HG03565 (cell line): Measurements from ENCODE around the gene DBH.

Source experiments
- ATAC-seq: cut with Tn5 transposase; IDR thresholded peaks from one replicate; pipeline ENCODE4 v1.9.1; 2021; ENCODE audit warnings: mild to moderate bottlenecking, moderate library complexity; ENCODE audit not compliant: unreplicated experiment

Gene DBH

GRCh38 chr9:133635533-133636531 lies at the start of gene DBH:
TSS of gene DBH (plus strand) at chr9:133636363. CDS start at chr9:133636372, 9 bp downstream.
- ATAC-seq = no peak

- no peak for ATAC-seq
These were observed 49.1 kb upstream of the DBH start for GRCh38 chr9:133587051-133587450.

GRCh38 chr9:133587466-133587865 lies 48.7 kb upstream of the DBH start:
- ATAC-seq = no peak

- ATAC-seq = no peak
These were observed 46.5 kb upstream of the DBH start for GRCh38 chr9:133589454-133590227.

DNA sequence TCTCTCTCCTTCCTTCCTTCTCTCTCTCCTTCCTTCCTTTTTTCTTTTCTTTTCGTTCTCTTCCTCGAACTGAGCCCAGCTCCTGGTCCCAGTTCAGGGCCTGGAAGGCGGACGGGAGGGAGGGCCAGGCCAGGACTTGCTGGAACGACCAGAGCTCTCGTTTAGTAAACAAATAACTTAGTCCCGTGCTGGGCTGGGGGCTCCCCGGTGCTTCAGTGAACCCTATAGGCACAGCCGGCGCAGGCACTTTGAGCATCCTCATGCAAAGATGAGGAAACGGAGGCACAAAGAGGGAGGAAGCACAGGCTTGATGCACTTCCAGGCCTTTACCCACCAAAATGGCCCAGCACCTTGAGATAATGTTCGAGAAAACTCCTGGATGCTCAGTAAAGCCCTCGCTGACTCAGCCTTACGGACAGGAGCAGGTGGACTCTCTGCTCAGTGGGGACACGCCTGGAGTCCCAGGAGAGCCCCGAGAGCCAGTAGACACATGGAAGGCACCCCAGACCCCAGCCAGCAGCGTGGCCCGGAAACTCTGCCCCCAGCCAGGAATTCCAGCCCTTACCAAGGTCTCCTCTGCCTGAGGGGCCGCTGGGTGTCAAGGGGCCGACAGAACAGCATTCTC lies 45.8 kb upstream of the DBH start:
- no peak for ATAC-seq

GRCh38 chr9:133591116-133591910 lies 44.9 kb upstream of the DBH start:
- no peak for ATAC-seq

DNA sequence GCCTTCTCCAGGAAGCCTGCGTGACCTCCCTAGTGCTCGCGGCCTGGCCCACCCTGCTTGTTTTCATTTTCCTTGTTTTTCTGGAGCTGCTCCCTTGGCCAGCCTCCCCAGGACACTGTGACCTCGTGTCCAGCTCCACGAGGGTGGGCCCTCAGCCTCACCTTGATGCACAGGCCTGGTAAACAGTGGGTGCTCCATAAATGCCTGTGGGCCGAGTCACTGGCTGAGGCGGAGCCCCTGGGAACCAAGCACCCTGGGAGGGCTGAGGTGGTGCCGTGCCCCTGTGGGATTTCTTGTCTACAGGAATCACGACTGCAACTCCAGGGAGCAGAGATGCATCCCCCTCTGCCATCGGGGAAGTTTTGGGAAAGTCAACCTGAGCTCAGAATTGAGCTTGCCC lies 44.2 kb upstream of the DBH start:
- ATAC-seq = no peak

DNA sequence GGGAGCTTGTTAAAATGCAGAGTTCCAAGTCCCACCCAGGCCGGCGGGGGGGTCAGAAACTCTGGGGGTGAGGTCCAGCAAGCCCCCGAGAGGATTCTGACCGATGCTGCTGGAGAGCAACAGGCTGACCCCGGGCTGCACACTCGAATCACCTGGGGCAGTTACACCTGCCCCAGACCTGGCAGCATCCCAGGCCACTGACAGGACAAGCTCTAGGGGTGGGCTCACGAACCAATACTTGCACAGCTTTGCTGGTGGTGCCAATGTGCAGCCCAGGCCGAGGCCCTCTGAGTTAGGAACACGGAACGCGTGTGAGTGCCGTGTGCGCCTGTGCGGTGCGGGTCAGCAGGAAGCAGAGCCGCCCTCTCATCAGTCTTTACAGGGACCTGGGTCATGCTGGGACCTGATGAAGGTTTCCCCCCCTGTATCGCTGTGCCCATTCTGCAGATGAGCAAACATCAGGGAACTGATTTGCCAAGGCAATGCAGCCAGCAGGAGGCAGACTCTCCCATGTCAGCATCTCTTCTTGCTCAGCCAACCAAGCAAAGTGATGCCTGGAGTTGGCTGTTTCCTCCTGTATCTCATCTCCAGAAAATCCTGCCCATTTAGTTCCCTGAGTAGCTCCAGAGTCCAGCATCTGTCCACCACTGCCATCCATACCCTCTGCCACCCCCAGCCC lies 43.3 kb upstream of the DBH start:
- ATAC-seq = no peak

GRCh38 chr9:133593587-133594253 lies 42.4 kb upstream of the DBH start:
- no peak for ATAC-seq

DNA sequence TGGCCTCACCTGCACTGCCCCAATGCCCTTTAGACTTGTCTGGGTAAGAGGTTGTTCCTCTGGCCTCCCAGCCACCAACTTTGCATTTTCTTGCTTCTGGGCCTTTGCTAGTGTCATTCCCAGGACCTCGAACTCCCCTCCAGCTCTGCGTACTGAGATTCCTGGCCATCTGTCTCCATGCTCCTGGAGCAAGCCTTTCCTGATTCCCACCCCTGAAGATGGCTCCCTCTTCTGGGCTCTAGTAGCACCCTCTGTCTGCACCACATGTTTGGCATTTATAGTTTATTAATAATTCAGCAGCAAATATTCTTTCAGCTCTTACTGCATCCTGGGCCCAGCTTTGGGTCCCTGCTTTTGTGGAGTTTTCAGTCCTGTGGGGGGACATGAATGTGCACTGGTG lies 41.9 kb upstream of the DBH start:
- ATAC-seq = no peak

DNA sequence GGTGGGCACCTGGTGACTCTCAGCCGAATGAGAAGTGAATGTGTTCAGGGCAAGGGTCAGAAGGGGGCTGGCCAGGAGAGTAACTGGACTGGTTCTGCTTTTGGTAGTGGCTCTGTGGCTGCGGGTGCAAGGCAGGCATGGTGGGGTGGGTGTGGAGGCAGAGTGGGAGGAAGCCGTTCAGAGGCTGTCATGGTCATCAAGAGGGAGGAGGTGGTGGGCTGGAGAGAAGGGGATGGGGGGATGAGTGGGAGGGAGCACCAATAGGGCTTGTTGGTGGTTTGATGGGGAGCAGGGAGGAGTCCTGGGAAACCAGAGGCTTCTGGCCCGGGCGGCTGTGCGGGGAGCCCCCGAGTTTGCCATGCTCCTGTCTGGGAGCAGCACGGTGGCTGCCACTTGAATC lies 40.3 kb upstream of the DBH start:
- ATAC-seq = no peak

- no peak for ATAC-seq
These were observed 38.7 kb upstream of the DBH start for GRCh38 chr9:133597316-133597957.

- no peak for ATAC-seq
These were observed 37.2 kb upstream of the DBH start for GRCh38 chr9:133598978-133599377.

DNA sequence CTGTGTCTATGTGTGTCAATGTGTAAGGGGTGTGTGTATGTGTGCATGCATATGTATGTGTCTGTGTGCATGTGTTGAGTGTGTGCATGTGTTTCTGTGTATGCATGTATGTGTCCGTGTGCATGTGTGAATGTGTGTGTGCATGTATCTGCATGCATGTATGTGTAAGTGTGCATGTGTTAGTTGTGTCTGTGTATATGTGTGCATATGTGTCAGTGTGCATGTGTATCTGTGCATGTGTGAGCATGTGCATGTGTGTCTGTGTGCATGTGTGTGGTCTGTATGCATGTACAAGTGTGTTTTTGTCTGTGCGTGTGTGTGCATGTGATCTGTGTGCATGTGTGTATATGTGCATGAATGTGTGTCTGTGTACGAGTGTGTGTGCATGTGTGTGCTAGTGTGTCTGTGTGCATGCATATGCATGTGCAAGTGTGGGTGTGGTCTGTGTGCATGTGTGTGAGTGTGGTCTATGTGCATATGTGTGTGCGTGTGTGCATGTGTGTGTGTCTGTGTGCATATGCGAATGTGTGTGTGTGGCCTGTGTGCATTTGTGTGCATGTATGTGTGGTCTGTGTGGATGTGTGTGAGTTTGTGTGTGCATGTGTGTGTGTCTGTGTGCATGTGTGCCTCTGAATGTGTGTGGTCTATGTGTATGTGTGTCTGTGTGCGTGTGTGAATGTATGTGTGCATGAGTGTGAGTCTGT lies 36.5 kb upstream of the DBH start:
- ATAC-seq = no peak

DNA sequence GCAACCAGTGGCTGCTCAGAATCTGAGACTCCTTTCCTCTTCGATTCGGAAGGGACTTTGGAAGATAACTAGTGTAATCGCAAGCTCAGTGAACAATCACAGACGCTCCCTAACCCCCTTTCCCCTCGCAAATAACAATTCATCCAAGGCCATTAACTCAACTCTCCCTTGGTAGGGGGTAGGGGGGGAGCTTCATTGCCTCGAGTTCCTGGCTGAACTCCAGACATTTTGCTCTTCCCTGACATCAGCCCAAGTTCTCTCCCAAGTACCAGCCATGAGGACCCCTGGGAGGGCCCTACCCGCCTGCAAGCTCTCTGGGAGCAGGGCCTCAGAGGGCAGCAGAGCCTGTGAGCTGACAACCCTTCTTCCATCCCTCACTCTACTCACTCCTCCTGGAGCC lies 35.4 kb upstream of the DBH start:
- no peak for ATAC-seq

- no peak for ATAC-seq
These were observed 34.4 kb upstream of the DBH start for GRCh38 chr9:133601746-133602145.

GRCh38 chr9:133602277-133602676 lies 33.9 kb upstream of the DBH start:
- no peak for ATAC-seq

GRCh38 chr9:133603135-133603927 lies 32.8 kb upstream of the DBH start:
- no peak for ATAC-seq
